Measurements from ENCODE around the gene LSAMP. TPM values are rescaled to one million over a fixed set of nuclear protein-coding genes. Genes with fewer than 3 reads are reported as not detected.

LSAMP gene
- total RNA-seq, 6 donors from 2014 or later, result 7.1 to 28.1 (median 13.4) TPM

DNA sequence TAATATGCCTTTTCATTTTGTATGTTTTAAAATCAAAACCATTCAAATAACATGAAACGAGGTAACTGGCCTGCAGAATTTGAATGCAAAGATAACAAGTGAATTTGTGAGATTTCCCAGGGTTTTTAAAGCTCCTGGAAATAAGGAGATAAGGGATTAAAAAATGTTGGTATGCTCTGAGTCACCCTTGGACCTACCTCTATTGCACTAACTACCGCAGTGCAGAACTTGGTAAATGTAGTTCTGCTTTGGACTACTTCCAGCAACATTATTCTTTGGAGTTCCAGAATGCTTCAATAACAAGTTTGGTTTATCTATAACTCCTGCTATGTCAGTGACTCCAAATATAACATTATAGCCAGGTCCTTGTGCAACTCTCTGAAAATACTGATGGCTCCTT, 620.2 kb downstream of the LSAMP start:
- ATAC-seq (ENCODE audit: low FRiP score in 2 of 2), result no peak
- WGBS, 2 donors, result 76 to 93% methylated on average over 2 of the region's 2 CpGs

DNA sequence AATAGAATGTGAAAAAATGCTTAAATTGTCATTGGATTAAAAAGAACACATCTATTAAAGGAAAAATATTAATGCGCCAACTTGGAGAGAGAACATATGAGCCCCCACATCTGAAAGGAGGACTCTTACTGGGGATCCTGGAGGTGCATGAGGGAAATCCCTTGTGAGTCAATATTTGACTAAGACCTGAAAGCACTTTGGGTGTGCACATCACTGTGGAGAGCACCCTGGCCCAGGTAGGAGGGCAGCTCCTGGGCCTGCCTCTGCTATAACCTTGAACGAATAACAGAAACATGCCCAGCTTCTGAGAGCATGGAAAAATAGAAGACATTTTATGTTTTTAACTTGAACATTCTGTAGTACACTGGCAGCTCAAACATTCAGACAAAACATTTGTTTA, 622.2 kb downstream of the LSAMP start:
- H3K27me3 ChIP-seq, result no peaks in the 10 kb centered on the region
- DNase-seq (no peak), ATAC-seq (ENCODE audit: low FRiP score in 2 of 2) (no peak)
- no peak for TF ChIP-seq CTCF (IDR thresholded peaks at IDR 0.05)
- no peak for TF ChIP-seq EP300 (IDR thresholded peaks at IDR 0.05)
- TF ChIP-seq POLR2A (IDR thresholded peaks at IDR 0.05), result no peak
- TF ChIP-seq POLR2AphosphoS5 (IDR thresholded peaks at IDR 0.05), result no peak
- no peak overlapping the region for H3K27ac ChIP-seq
- H3K9me3 ChIP-seq, result no peaks in the 10 kb centered on the region
- no peak overlapping the region for H3K4me3 ChIP-seq
- peaks cover 0 to under 1% (median 0%) of the 10 kb centered on the region in 4 donors for H3K4me1 ChIP-seq
- 89 to 91% methylated on average over 2 of the region's 2 CpGs for WGBS, 2 donors
- no peaks in the 10 kb centered on the region for H3K36me3 ChIP-seq

More for the DNA sequence above, 620.2 kb downstream of the LSAMP start:
- no peaks in the 10 kb centered on the region for H3K36me3 ChIP-seq
- H3K4me1 ChIP-seq, result peaks cover 0 to 6% (median 1%) of the 10 kb centered on the region in 4 donors
- no peaks in the 10 kb centered on the region for H3K27me3 ChIP-seq
- no peak for DNase-seq
- H3K9me3 ChIP-seq, result no peaks in the 10 kb centered on the region
- TF ChIP-seq EP300 (IDR thresholded peaks at IDR 0.05), result no peak
- no peak overlapping the region for H3K4me3 ChIP-seq
- H3K27ac ChIP-seq, result no peak overlapping the region

DNA sequence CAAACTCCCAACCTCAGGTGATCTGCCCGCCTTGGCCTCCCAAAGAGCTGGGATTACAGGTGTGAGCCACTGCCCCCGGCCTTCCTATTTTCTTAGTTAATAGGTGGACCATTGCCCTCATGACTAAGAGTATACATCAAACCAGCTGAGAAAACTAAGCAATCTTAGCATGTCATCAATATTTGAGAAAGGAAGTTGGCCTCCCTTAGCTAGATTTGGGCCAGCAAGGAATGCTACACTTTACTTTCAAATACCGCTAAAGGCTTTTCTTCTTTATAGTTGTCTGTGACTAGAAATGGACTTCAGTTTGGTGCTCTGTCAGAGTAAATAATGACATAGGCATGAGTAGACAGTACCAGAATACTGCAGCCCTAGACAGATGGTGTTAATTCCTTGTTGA, 622.7 kb downstream of the LSAMP start:
- 95 to 97% methylated on average over 3 of the region's 3 CpGs for WGBS, 2 donors
- Histone ChIP-seq H3K4me1 (no peaks in the 10 kb centered on the region), H3K27me3 (no peaks in the 10 kb centered on the region), H3K27ac (no peak overlapping the region), H3K36me3 (no peaks in the 10 kb centered on the region), H3K4me3 (no peak overlapping the region), H3K9me3 (no peaks in the 10 kb centered on the region)
- TF ChIP-seq CTCF (IDR thresholded peaks at IDR 0.05) (no peak), POLR2A (IDR thresholded peaks at IDR 0.05) (no peak), POLR2AphosphoS5 (IDR thresholded peaks at IDR 0.05) (no peak), EP300 (IDR thresholded peaks at IDR 0.05) (no peak)
- DNase-seq (no peak), ATAC-seq (ENCODE audit: low FRiP score in 2 of 2) (no peak)

DNA sequence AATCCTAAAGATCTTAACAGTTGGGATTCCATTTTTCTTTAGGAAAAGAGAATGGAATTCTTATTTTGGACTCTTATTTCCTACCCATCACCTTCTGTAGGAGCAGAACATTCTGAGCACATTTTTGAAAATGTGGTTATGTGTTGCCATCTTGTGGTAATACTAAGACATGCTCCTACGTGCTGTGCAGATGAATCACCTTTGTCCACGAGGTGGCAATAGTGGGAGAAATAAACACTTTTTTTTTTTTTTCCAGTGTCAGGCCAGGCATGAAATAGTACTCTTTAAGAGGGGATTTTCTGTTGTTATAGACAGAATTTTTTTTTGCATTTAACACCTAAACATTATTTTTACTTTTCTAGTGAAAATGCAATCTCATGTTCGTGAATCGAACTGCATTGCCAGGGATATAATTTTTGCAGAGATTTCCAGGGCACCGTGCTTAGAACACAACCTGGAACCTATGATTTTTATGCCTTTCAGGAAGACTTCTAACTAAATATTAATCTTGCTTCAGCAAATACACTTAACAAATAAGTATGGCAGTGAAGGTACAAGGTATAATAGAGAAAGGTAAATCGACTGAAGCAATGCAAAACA, 625.4 kb downstream of the LSAMP start:
- DNase-seq, result peak in 1 of 2 donors; percentile 56
- no peaks in the 10 kb centered on the region for H3K4me1 ChIP-seq
- H3K27me3 ChIP-seq, result no peaks in the 10 kb centered on the region
- no peaks in the 10 kb centered on the region for H3K36me3 ChIP-seq
- no peak overlapping the region for H3K27ac ChIP-seq
- TF ChIP-seq EP300 (IDR thresholded peaks at IDR 0.05) (no peak), CTCF (IDR thresholded peaks at IDR 0.05) (peak; percentile 75 to 94 (median 87))
- H3K9me3 ChIP-seq, result no peaks in the 10 kb centered on the region
- ATAC-seq (ENCODE audit: low FRiP score in 2 of 2), result peak; percentile 77 to 88
- no peak overlapping the region for H3K4me3 ChIP-seq
- WGBS, 2 donors, result 54 to 56% methylated on average over 6 of the region's 6 CpGs

GRCh38 chr3:115814778-115815380, 630.4 kb downstream of the LSAMP start:
- Histone ChIP-seq H3K36me3 (no peaks in the 10 kb centered on the region), H3K4me3 (no peak overlapping the region), H3K27ac (no peak overlapping the region), H3K4me1 (no peaks in the 10 kb centered on the region), H3K9me3 (no peaks in the 10 kb centered on the region), H3K27me3 (no peaks in the 10 kb centered on the region)
- 17 to 21% methylated on average over 8 of the region's 8 CpGs for WGBS, 2 donors
- peak in 1 of 2 donors; percentile 66 for DNase-seq
- peak; percentile 72 to 91 for ATAC-seq (ENCODE audit: low FRiP score in 2 of 2)
- TF ChIP-seq EP300 (IDR thresholded peaks at IDR 0.05), result no peak
- TF ChIP-seq CTCF (IDR thresholded peaks at IDR 0.05), result peak; percentile 65 to 83 (median 82)
- TF ChIP-seq POLR2A (IDR thresholded peaks at IDR 0.05), result no peak
